Thoracic aorta (tissue), 2 donors: ENCODE results near the gene TMEM231. TPM values are rescaled to one million over a fixed set of nuclear protein-coding genes. Genes with fewer than 3 reads are reported as not detected.
"Not testable (repeated sequence)": the region's sequence is repeated elsewhere in the genome, so short reads cannot be mapped to it uniquely, and the experiment has no call there.

Experiments used
- ATAC-seq: fragments of 150-250 bp; one replicate; pipeline ENCODE4 v1.8.0; 2017; ENCODE audit warnings: low read depth; ENCODE audit not compliant: insufficient number of reproducible peaks, low FRiP score
- DNase-seq: peaks from one replicate; pipeline ENCODE4 v3.0.0-alpha.2; 2020; ENCODE audit warnings: low spot score
- H3K27ac ChIP-seq, 2 donors: fragments of 200-600 bp; sonication (generic); 1 replicate in 1 of 2; 2 replicates in 1 of 2; pipeline ENCODE4 v1.5.1; 2016; ENCODE audit warnings: mild to moderate bottlenecking in 2 of 2, moderate library complexity in 2 of 2
- H3K27me3 ChIP-seq: fragments of 200-600 bp; sonication (generic); replicated peaks from 2 replicates; pipeline ENCODE4 v1.6.0; 2016; ENCODE audit warnings: mild to moderate bottlenecking; ENCODE audit not compliant: insufficient read depth
- H3K36me3 ChIP-seq: fragments of 200-600 bp; sonication (generic); one replicate; pipeline ENCODE4 v1.5.1; 2016
- H3K4me1 ChIP-seq, 2 donors: fragments of 200-600 bp; sonication (generic); 1 replicate in 1 of 2; 2 replicates in 1 of 2; pipeline versions ENCODE4 v1.5.1 to v1.6.0; 2016; ENCODE audit warnings: low read depth in 2 of 2, mild to moderate bottlenecking in 1 of 2; ENCODE audit not compliant: control insufficient read depth in 1 of 2
- H3K4me3 ChIP-seq: fragments of 200-600 bp; sonication (generic); 2 replicates; pipeline ENCODE4 v1.5.1; 2016; ENCODE audit warnings: mild to moderate bottlenecking
- H3K9me3 ChIP-seq: fragments of 200-600 bp; sonication (generic); 2 replicates; pipeline ENCODE4 v1.5.1; 2016
- CTCF ChIP-seq: fragments of 200-600 bp; sonication (generic); IDR thresholded peaks from one replicate; pipeline ENCODE4 v1.5.1; 2019; ENCODE audit warnings: antibody characterized with exemption
- total RNA-seq, 2 donors: library from RNA; depleted of rRNA; stranded (reverse); fragments of >200 nt; gene quantifications; one replicate each; pipeline versions ENCODE4 v1.1.0 to v1.2.3, GENCODE V29; 2016

TMEM231 gene
- total RNA-seq, 2 donors from 2014 or later, result 10.4 to 11.8 TPM

- ATAC-seq (no peak), DNase-seq (no peak)
- TF ChIP-seq CTCF, result no peak
- Histone ChIP-seq H3K4me3 (no peak overlapping the region), H3K9me3 (no peaks in the 10 kb centered on the region), H3K36me3 (no peaks in the 10 kb centered on the region), H3K27me3 (no peaks in the 10 kb centered on the region), H3K27ac (no peak overlapping the region), H3K4me1 (peaks cover 0 to 19% of the 10 kb centered on the region in 2 donors)
Observed at GRCh38 chr16:75541236-75541635, 14.8 kb downstream of the TMEM231 start.

- not testable (repeated sequence) for H3K4me3 ChIP-seq, H3K9me3 ChIP-seq, DNase-seq, H3K36me3 ChIP-seq, H3K27me3 ChIP-seq
- Histone ChIP-seq H3K27ac (peak overlapping the region; percentile 38 to 50), H3K4me1 (peaks cover 0 to 28% of the 10 kb centered on the region in 2 donors)
- peak; percentile 10 for ATAC-seq
Observed at GRCh38 chr16:75538882-75539565, 17.0 kb downstream of the TMEM231 start.

- peak overlapping the region in 1 of 2 donors; percentile 22 for H3K27ac ChIP-seq
- no peak for ATAC-seq
- H3K4me3 ChIP-seq, result no peak overlapping the region
- no peak for TF ChIP-seq CTCF
- peaks cover 0 to 28% of the 10 kb centered on the region in 2 donors for H3K4me1 ChIP-seq
- no peaks in the 10 kb centered on the region for H3K36me3 ChIP-seq
- H3K9me3 ChIP-seq, result no peaks in the 10 kb centered on the region
- no peak for DNase-seq
- no peaks in the 10 kb centered on the region for H3K27me3 ChIP-seq
Observed at GRCh38 chr16:75537776-75538175, 18.3 kb downstream of the TMEM231 start.

- no peak for TF ChIP-seq CTCF
- Histone ChIP-seq H3K4me3 (peak within 1 kb of the TSS; percentile 44), H3K4me1 (peaks cover 0 to 28% of the 10 kb centered on the region in 2 donors), H3K27ac (peak within 1 kb of the TSS in 1 of 2 donors; percentile 27), H3K36me3 (no peaks in the 10 kb centered on the region), H3K27me3 (no peaks in the 10 kb centered on the region), H3K9me3 (no peaks in the 10 kb centered on the region)
- DNase-seq (no peak), ATAC-seq (no peak)
Observed at GRCh38 chr16:75535901-75536300, 20.2 kb downstream of the TMEM231 start, which contains the start of gene CHST5. CHST5 (minus strand) TSS chr16:75536108; CDS start chr16:75530384, 5,724 bp downstream.

GRCh38 chr16:75535211-75535843, 20.7 kb downstream of the TMEM231 start:
- no peaks in the 10 kb centered on the region for H3K27me3 ChIP-seq
- TF ChIP-seq CTCF, result no peak
- H3K36me3 ChIP-seq, result no peaks in the 10 kb centered on the region
- H3K27ac ChIP-seq, result no peak overlapping the region
- H3K9me3 ChIP-seq, result no peaks in the 10 kb centered on the region
- H3K4me3 ChIP-seq, result peak overlapping the region; percentile 44
- peaks cover 0 to 27% of the 10 kb centered on the region in 2 donors for H3K4me1 ChIP-seq
- DNase-seq (no peak), ATAC-seq (no peak)
